Panc1 (cell line): ENCODE measurements around the gene DPYSL3. TPM values are rescaled to one million over a fixed set of nuclear protein-coding genes. Genes with fewer than 3 reads are reported as not detected.

ENCODE experiments used
- ATAC-seq: fragments of 200-7000 bp; cut with Tn5 transposase; 2 replicates; pipeline ENCODE4 v1.9.1; 2020; ENCODE audit warnings: mild to moderate bottlenecking, moderate library complexity
- BruUV-seq: library from RNA; stranded (reverse); fragments of 400-500 nt; replicated peaks from 2 replicates; lab custom pipeline; 2021; lab: Mats Ljungman, UMichigan
- CTCF ChIA-PET: fragments of 300-600 bp; sonication (Branson Sonifier 250); formaldehyde crosslinking; loops from one replicate; lab custom pipeline; 2022; ENCODE audit warnings: antibody characterized with exemption; lab: Charles Lee
- POLR2A ChIA-PET: fragments of 300-600 bp; sonication (Branson Sonifier 250); formaldehyde crosslinking; loops from one replicate; lab custom pipeline; 2022; ENCODE audit warnings: antibody characterized with exemption; lab: Charles Lee
- DNase-seq: peaks from one replicate; pipeline ENCODE4 v3.0.0-alpha.2; 2010; ENCODE audit warnings: low read depth, low spot score
- H3K27ac ChIP-seq: 2 replicates; pipeline ENCODE4 v1.5.1; 2011; ENCODE audit warnings: mild to moderate bottlenecking, low read length, inconsistent platforms
- H3K27me3 ChIP-seq: fragments of 200-500 bp; sonication (Bioruptor generic); 2 replicates; pipeline ENCODE4 v1.6.0; 2014; ENCODE audit warnings: low read length, inconsistent platforms; ENCODE audit not compliant: control insufficient read depth, insufficient read depth
- H3K36me3 ChIP-seq: fragments of 200-500 bp; sonication (Bioruptor generic); 2 replicates; pipeline ENCODE4 v1.5.1; 2014; ENCODE audit warnings: inconsistent platforms, mild to moderate bottlenecking, low read length, moderate library complexity; ENCODE audit not compliant: control insufficient read depth, insufficient read depth
- H3K4me1 ChIP-seq: 2 replicates; pipeline ENCODE4 v1.5.1; 2011; ENCODE audit warnings: inconsistent platforms, mild to moderate bottlenecking, low read length, moderate library complexity; ENCODE audit not compliant: control insufficient read depth, insufficient read depth
- H3K4me3 ChIP-seq, 2 experiments: 2 replicates each; pipeline ENCODE4 v1.5.1; 2011 to 2012; ENCODE audit warnings: low read depth in 2 of 2, low read length in 2 of 2, mild to moderate bottlenecking in 2 of 2, inconsistent platforms in 1 of 2, moderate library complexity in 1 of 2
- H3K9me3 ChIP-seq: fragments of 200-500 bp; sonication (Bioruptor generic); 2 replicates; pipeline ENCODE4 v1.5.1; 2014; ENCODE audit warnings: low read depth, mild to moderate bottlenecking, inconsistent platforms, low read length, moderate library complexity; ENCODE audit not compliant: control insufficient read depth, insufficient read depth
- CTCF ChIP-seq: fragments of 450-650 bp; IDR thresholded peaks from 2 replicates; pipeline ENCODE4 v1.5.1; 2017; ENCODE audit warnings: mild to moderate bottlenecking
- POLR2AphosphoS5 ChIP-seq: IDR thresholded peaks from 2 replicates; pipeline ENCODE4 v1.6.1; 2012; ENCODE audit warnings: mild to moderate bottlenecking, low read depth, low read length, moderate library complexity
- REST ChIP-seq, 2 experiments: IDR thresholded peaks; 2 replicates each; pipeline ENCODE4 v1.6.1; 2011 to 2012; ENCODE audit warnings: low read depth in 2 of 2, control low read depth in 1 of 2, low read length in 1 of 2, mild to moderate bottlenecking in 1 of 2, moderate library complexity in 1 of 2; ENCODE audit not compliant: insufficient read depth in 1 of 2
- SIN3A ChIP-seq: IDR thresholded peaks from 2 replicates; pipeline ENCODE4 v1.6.1; 2012; ENCODE audit warnings: low read depth, mild to moderate bottlenecking, low read length, moderate library complexity, borderline replicate concordance; ENCODE audit not compliant: insufficient read depth
- TCF7L2 ChIP-seq: IDR thresholded peaks from 2 replicates; pipeline ENCODE4 v1.6.1; 2011; ENCODE audit warnings: mild to moderate bottlenecking, low read depth, low read length, inconsistent platforms
- in situ Hi-C: cut with HindIII; loops from 2 replicates; pipeline ENCODE4 v1.10.0; 2016; ENCODE audit warnings: low sequenced_read_pairs, low pct_unique_long_range_greater_than_20kb
- intact Hi-C: fragments of 100-400 bp; cut with micrococcal nuclease; formaldehyde crosslinking; loops from one replicate; pipeline ENCODE4 v1.10.0; 2022; ENCODE audit not compliant: unreplicated experiment
- total RNA-seq: library from RNA; stranded (reverse); gene quantifications from one replicate; pipeline ENCODE4 v1.2.1, GENCODE V29; 2021; ENCODE audit not compliant: unreplicated experiment

The DPYSL3 gene
- total RNA-seq, 1 experiment from 2014 or later = 1.1 TPM

- no TSS peak for BruUV-seq
- intact Hi-C loops (loop anchor here (1.0 kb wide), 1 partner anchor 124 kb away; no protein-coding TSS in a partner anchor), in situ Hi-C loops (no loop called here)
- peak; percentile 96 for TF ChIP-seq CTCF
- TF ChIP-seq TCF7L2 = peak; percentile 62; the same call in 1 of the 2 replicates
- TF ChIP-seq SIN3A = no peak
- no peak for TF ChIP-seq POLR2AphosphoS5
- ATAC-seq = peak; percentile 90
- Histone ChIP-seq H3K9me3 (no peaks in the 10 kb centered on the region), H3K27me3 (peaks cover 14% of the 10 kb centered on the region), H3K27ac (no peak overlapping the region), H3K36me3 (no peaks in the 10 kb centered on the region), H3K4me3 (peak overlapping the region; percentile 51 to 61), H3K4me1 (peaks cover 6% of the 10 kb centered on the region; the same call in 1 of the 2 replicates)
- CTCF ChIA-PET = interaction anchor here (0.6 to 0.7 kb wide), 3 partner anchors 123 to 182 kb away, joined by 4 to 5 read pairs (median 5); no protein-coding TSS in a partner anchor
- POLR2A ChIA-PET = interaction anchor here (0.7 kb wide), 1 partner anchor 124 kb away, joined by 3 read pairs; no protein-coding TSS in a partner anchor
- DNase-seq = no peak
Measured at GRCh38 chr5:147453875-147454814, 55.7 kb downstream of the DPYSL3 start.

GRCh38 chr5:147452165-147452811 lies 57.6 kb downstream of the DPYSL3 start:
- no TSS peak for BruUV-seq
- no peak for TF ChIP-seq CTCF
- no peak for TF ChIP-seq SIN3A
- TF ChIP-seq POLR2AphosphoS5 = no peak
- no peak for TF ChIP-seq REST (IDR thresholded peaks at IDR 0.05; ENCODE audit: insufficient read depth in 1 of 2, low read depth in 2 of 2, low read length in 1 of 2)
- TF ChIP-seq TCF7L2 = no peak
- Histone ChIP-seq H3K4me1 (peaks cover 6% of the 10 kb centered on the region; the same call in 1 of the 2 replicates), H3K4me3 (peak overlapping the region in 1 of 2 experiments; percentile 51; a peak in 1 of 4 replicates), H3K27me3 (peaks cover 16% of the 10 kb centered on the region), H3K36me3 (no peaks in the 10 kb centered on the region), H3K9me3 (no peaks in the 10 kb centered on the region), H3K27ac (no peak overlapping the region)
- intact Hi-C loops (no loop called here), in situ Hi-C loops (no loop called here)
- DNase-seq (no peak), ATAC-seq (no peak)
- ChIA-PET CTCF (no interaction called here), POLR2A (interaction anchor here (0.6 kb wide), 1 partner anchor 73 kb away, joined by 4 read pairs; no protein-coding TSS in a partner anchor)
